CD4-positive, alpha-beta T cell (primary cell): ENCODE results near the gene RASAL2. TPM values are rescaled to one million over a fixed set of nuclear protein-coding genes. Genes with fewer than 3 reads are reported as not detected.

Source experiments
- ATAC-seq: fragments of 200-7000 bp; cut with Tn5 transposase; one replicate; pipeline ENCODE4 v1.10.0; 2022; ENCODE audit warnings: mild to moderate bottlenecking; ENCODE audit not compliant: poor library complexity
- CTCF ChIA-PET: fragments of 350-600 bp; sonication (Branson Sonifier 250); formaldehyde crosslinking; loops from one replicate; lab custom pipeline; 2021; ENCODE audit warnings: antibody characterized with exemption, inconsistent platforms; lab: Charles Lee
- POLR2A ChIA-PET: fragments of 350-600 bp; sonication (Branson Sonifier 250); formaldehyde crosslinking; loops from one replicate; lab custom pipeline; 2021; ENCODE audit warnings: antibody characterized with exemption, inconsistent platforms; lab: Charles Lee
- DNase-seq, 14 experiments: peaks; one replicate each; pipeline ENCODE4 v3.0.0-alpha.2; 2013 to 2020; ENCODE audit warnings: mixed read lengths in 2 of 14
- H3K27ac ChIP-seq, 2 donors: one replicate each; pipeline versions ENCODE4 v1.5.1 to v1.7.0; 2013; ENCODE audit warnings: low read length in 2 of 2, low read depth in 1 of 2, mild to moderate bottlenecking in 1 of 2
- H3K27me3 ChIP-seq, 2 experiments: 1 replicate in 1 of 2; 2 replicates in 1 of 2; pipeline versions ENCODE4 v1.6.1 to v1.7.0; 2013; ENCODE audit warnings: low read length in 2 of 2, control low read depth in 1 of 2, mild to moderate bottlenecking in 1 of 2, moderate library complexity in 1 of 2; ENCODE audit not compliant: insufficient read depth in 2 of 2, control insufficient read depth in 1 of 2
- H3K36me3 ChIP-seq: one replicate; pipeline ENCODE4 v1.6.1; 2013; ENCODE audit warnings: low read length, control low read depth; ENCODE audit not compliant: insufficient read depth
- H3K4me1 ChIP-seq: one replicate; pipeline ENCODE4 v1.6.1; 2013; ENCODE audit warnings: low read length, control low read depth; ENCODE audit not compliant: insufficient read depth
- H3K4me3 ChIP-seq: one replicate; pipeline ENCODE4 v1.5.1; 2013; ENCODE audit warnings: mild to moderate bottlenecking, low read length, moderate library complexity
- H3K9me3 ChIP-seq, 2 experiments: 1 replicate in 1 of 2; 2 replicates in 1 of 2; pipeline versions ENCODE4 v1.6.1 to v1.7.0; 2013; ENCODE audit warnings: low read length in 2 of 2, mild to moderate bottlenecking in 2 of 2, control low read depth in 1 of 2, moderate library complexity in 1 of 2; ENCODE audit not compliant: control insufficient read depth in 1 of 2, insufficient read depth in 1 of 2
- H3K27ac Mint-ChIP-seq: one replicate; pipeline ENCODE4 v1.8.0; 2020; ENCODE audit warnings: mixed read lengths
- H3K27me3 Mint-ChIP-seq: one replicate; pipeline ENCODE4 v1.8.0; 2021; ENCODE audit warnings: mixed read lengths
- H3K36me3 Mint-ChIP-seq: one replicate; pipeline ENCODE4 v1.8.0; 2021; ENCODE audit warnings: low read depth, mixed read lengths
- H3K4me1 Mint-ChIP-seq: one replicate; pipeline ENCODE4 v1.8.0; 2021; ENCODE audit warnings: low read depth, mixed read lengths
- H3K4me3 Mint-ChIP-seq: one replicate; pipeline ENCODE4 v1.8.0; 2020; ENCODE audit warnings: mild to moderate bottlenecking, mixed read lengths
- H3K9me3 Mint-ChIP-seq: one replicate; pipeline ENCODE4 v1.8.0; 2020; ENCODE audit warnings: mixed read lengths
- CTCF ChIP-seq: fragments of 200-600 bp; IDR thresholded peaks from one replicate; pipeline ENCODE4 v1.8.0; 2022; ENCODE audit warnings: antibody characterized with exemption, mild to moderate bottlenecking
- intact Hi-C, 2 experiments: fragments of 100-400 bp; cut with DNase I in 1 of 2; cut with micrococcal nuclease in 1 of 2; formaldehyde crosslinking; loops; one replicate each; pipeline versions ENCODE4 v1.15.1 to v1.9.0; 2023 to 2025; cut with DNase I, micrococcal nuclease
- total RNA-seq, 174 experiments: library from RNA in 2 of 174; stranded (reverse) in 2 of 174; gene quantifications; one replicate each; pipeline ENCODE4 v1.2.3 and lab custom pipeline; 2021 to 2026

The RASAL2 gene
- total RNA-seq, 2 experiments from 2014 or later, result 0.03 TPM; not detected in 1

DNA sequence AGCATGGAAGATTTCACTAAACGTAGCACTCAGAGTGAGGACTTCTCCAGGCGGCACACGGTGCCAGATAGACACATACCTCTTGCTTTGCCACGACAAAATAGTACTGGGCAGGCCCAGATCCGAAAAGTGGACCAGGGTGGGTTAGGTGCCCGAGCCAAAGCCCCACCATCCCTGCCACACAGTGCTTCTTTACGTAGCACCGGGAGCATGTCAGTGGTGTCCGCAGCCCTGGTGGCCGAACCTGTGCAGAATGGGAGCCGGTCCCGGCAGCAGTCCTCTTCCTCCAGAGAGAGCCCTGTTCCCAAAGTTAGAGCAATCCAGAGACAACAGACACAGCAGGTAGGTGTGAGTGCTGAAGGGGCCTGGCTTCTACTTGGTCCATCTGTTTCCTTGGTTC is 364.3 kb downstream of the RASAL2 start:
- H3K27me3 ChIP-seq, result no peaks in the 10 kb centered on the region
- Mint-ChIP-seq H3K4me1 (no peaks in the 10 kb centered on the region), H3K27ac (no peak overlapping the region), H3K27me3 (no peaks in the 10 kb centered on the region), H3K9me3 (no peaks in the 10 kb centered on the region), H3K4me3 (no peak overlapping the region), H3K36me3 (no peaks in the 10 kb centered on the region)
- H3K9me3 ChIP-seq, result no peaks in the 10 kb centered on the region
- POLR2A ChIA-PET, result no interaction called here
- intact Hi-C loops, result no loop called here
- H3K4me3 ChIP-seq, result no peak overlapping the region
- DNase-seq, result no peak
- H3K36me3 ChIP-seq, result no peaks in the 10 kb centered on the region
- no peak for ATAC-seq
- TF ChIP-seq CTCF, result no peak
- CTCF ChIA-PET, result no interaction called here
- H3K4me1 ChIP-seq, result no peaks in the 10 kb centered on the region
- H3K27ac ChIP-seq, result no peak overlapping the region

DNA sequence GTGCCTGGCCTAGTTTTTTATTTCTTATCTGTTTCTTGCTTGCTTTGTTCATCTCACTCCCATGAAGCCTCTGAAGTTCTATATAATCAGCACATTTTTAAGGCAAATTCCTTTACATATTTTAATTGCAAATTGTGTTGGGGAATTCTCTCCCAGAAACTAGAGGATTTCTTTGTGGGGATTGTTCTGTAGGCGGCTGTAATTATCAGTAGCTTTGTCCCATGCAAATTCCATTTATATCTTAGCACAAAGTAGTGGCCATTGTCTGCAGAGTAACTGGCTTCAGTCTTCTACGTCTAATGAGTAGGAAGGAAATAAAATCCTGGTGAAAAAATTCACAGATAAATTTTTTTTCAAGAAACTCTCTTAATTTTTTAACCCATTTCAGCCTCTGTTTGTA is 367.2 kb downstream of the RASAL2 start:
- Histone ChIP-seq H3K4me1 (no peaks in the 10 kb centered on the region), H3K27ac (no peak overlapping the region), H3K9me3 (no peaks in the 10 kb centered on the region), H3K4me3 (no peak overlapping the region), H3K27me3 (peaks cover 0 to 4% of the 10 kb centered on the region in 2 experiments), H3K36me3 (no peaks in the 10 kb centered on the region)
- TF ChIP-seq CTCF, result no peak
- Mint-ChIP-seq H3K9me3 (no peaks in the 10 kb centered on the region), H3K4me3 (no peak overlapping the region), H3K27me3 (no peaks in the 10 kb centered on the region), H3K4me1 (no peaks in the 10 kb centered on the region), H3K36me3 (no peaks in the 10 kb centered on the region), H3K27ac (no peak overlapping the region)
- POLR2A ChIA-PET, result no interaction called here
- CTCF ChIA-PET, result no interaction called here
- DNase-seq (no peak), ATAC-seq (no peak)
- intact Hi-C loops, result no loop called here

GRCh38 chr1:178461701-178462100 is 367.8 kb downstream of the RASAL2 start:
- H3K27ac ChIP-seq, result no peak overlapping the region
- ChIA-PET CTCF (no interaction called here), POLR2A (no interaction called here)
- H3K4me3 ChIP-seq, result no peak overlapping the region
- Mint-ChIP-seq H3K9me3 (no peaks in the 10 kb centered on the region), H3K36me3 (no peaks in the 10 kb centered on the region), H3K4me1 (no peaks in the 10 kb centered on the region), H3K27me3 (no peaks in the 10 kb centered on the region), H3K4me3 (no peak overlapping the region), H3K27ac (no peak overlapping the region)
- ATAC-seq (no peak), DNase-seq (no peak)
- no peak for TF ChIP-seq CTCF
- peaks cover 0 to 4% of the 10 kb centered on the region in 2 experiments for H3K27me3 ChIP-seq
- intact Hi-C loops, result no loop called here
- no peaks in the 10 kb centered on the region for H3K9me3 ChIP-seq
- no peaks in the 10 kb centered on the region for H3K36me3 ChIP-seq
- H3K4me1 ChIP-seq, result no peaks in the 10 kb centered on the region
